GM12878 (cell line): ENCODE results near the gene GNAO1. TPM values are rescaled to one million over a fixed set of nuclear protein-coding genes. Genes with fewer than 3 reads are reported as not detected.

Experiments used
- ATAC-seq: fragments of 200-7000 bp; cut with Tn5 transposase; 3 replicates; pipeline ENCODE4 v1.9.1; 2020; ENCODE audit warnings: mild to moderate bottlenecking, moderate library complexity
- BruUV-seq: library from RNA; stranded (reverse); fragments of 400-500 nt; replicated peaks from 2 replicates; lab custom pipeline; 2021; lab: Mats Ljungman, UMichigan
- CTCF ChIA-PET: fragments of 300-600 bp; sonication (Branson Sonifier 250); formaldehyde crosslinking; extraction: SDS; loops from one replicate; lab custom pipeline; 2021; ENCODE audit warnings: inconsistent platforms; lab: Yijun Ruan, JAX
- POLR2A ChIA-PET: fragments of 350-600 bp; formaldehyde crosslinking; extraction: SDS; loops from one replicate; lab custom pipeline; 2021; ENCODE audit warnings: inconsistent platforms; lab: Charles Lee
- RAD21 ChIA-PET: fragments of 300-600 bp; sonication (Branson Sonifier 250); formaldehyde crosslinking; loops from one replicate; lab custom pipeline; 2023; ENCODE audit warnings: antibody characterized with exemption; ENCODE audit not compliant: unreplicated experiment; lab: Charles Lee
- SMC1A ChIA-PET: fragments of 300-600 bp; sonication (Branson Sonifier 250); formaldehyde crosslinking; loops from one replicate; lab custom pipeline; 2023; ENCODE audit not compliant: unreplicated experiment, uncharacterized antibody; lab: Charles Lee
- DNase-seq: peaks from one replicate; pipeline ENCODE4 v3.0.0-alpha.2; 2011; ENCODE audit warnings: low read depth, low spot score
- FAIRE-seq: peaks from 3 replicates; lab custom pipeline; 2011; peaks lifted over from hg19 to GRCh38; lab: Jason Lieb, UNC
- H2AFZ ChIP-seq: 2 replicates; pipeline ENCODE4 v1.6.0; 2011; ENCODE audit warnings: low read depth, low read length, control low read depth; ENCODE audit not compliant: control insufficient read depth
- H3K27ac ChIP-seq: 2 replicates; pipeline ENCODE4 v1.5.1; 2011; ENCODE audit warnings: control low read depth; ENCODE audit not compliant: control insufficient read depth, insufficient read depth
- H3K27me3 ChIP-seq, 2 experiments: replicated peaks in 1 of 2; 2 replicates each; pipeline versions ENCODE4 v1.6.0 to v1.6.1; 2011; ENCODE audit warnings: low read length in 1 of 2; ENCODE audit not compliant: control insufficient read depth in 2 of 2, insufficient read depth in 2 of 2
- H3K36me3 ChIP-seq, 2 experiments: 2 replicates each; pipeline ENCODE4 v1.5.1; 2011; ENCODE audit warnings: low read length in 1 of 2; ENCODE audit not compliant: control insufficient read depth in 2 of 2, insufficient read depth in 2 of 2
- H3K4me1 ChIP-seq: 2 replicates; pipeline ENCODE4 v1.6.1; 2011; ENCODE audit warnings: mild to moderate bottlenecking, low read length, moderate library complexity, mixed read lengths; ENCODE audit not compliant: control insufficient read depth, insufficient read depth
- H3K4me2 ChIP-seq: 2 replicates; pipeline ENCODE4 v1.6.0; 2011; ENCODE audit warnings: control low read depth; ENCODE audit not compliant: control insufficient read depth, insufficient read depth
- H3K4me3 ChIP-seq: fragments of 200-600 bp; sonication (generic); 2 replicates; pipeline ENCODE4 v1.5.1; 2016
- H3K79me2 ChIP-seq: 2 replicates; pipeline ENCODE4 v1.6.0; 2011; ENCODE audit warnings: low read length; ENCODE audit not compliant: control insufficient read depth, insufficient read depth
- H3K9ac ChIP-seq: 2 replicates; pipeline ENCODE4 v1.8.0; 2011; ENCODE audit warnings: low read length, control low read depth, mixed read lengths; ENCODE audit not compliant: control insufficient read depth, insufficient read depth
- H3K9me3 ChIP-seq: replicated peaks from 3 replicates; pipeline ENCODE4 v1.5.1; 2011; ENCODE audit warnings: mild to moderate bottlenecking, low read length; ENCODE audit not compliant: control insufficient read depth, insufficient read depth
- H4K20me1 ChIP-seq: 2 replicates; pipeline ENCODE4 v1.6.0; 2011; ENCODE audit not compliant: control insufficient read depth, insufficient read depth
- BACH1 ChIP-seq: fragments of 450-650 bp; IDR thresholded peaks from 2 replicates; pipeline ENCODE4 v1.6.1; 2017; ENCODE audit warnings: mild to moderate bottlenecking, borderline replicate concordance
- BMI1 ChIP-seq: fragments of 450-650 bp; IDR thresholded peaks from 2 replicates; pipeline ENCODE4 v1.6.1; 2016; ENCODE audit warnings: mild to moderate bottlenecking, moderate library complexity, borderline replicate concordance
- BRCA1 ChIP-seq: IDR thresholded peaks from 2 replicates; pipeline ENCODE4 v1.6.1; 2011; ENCODE audit warnings: low read depth, low read length, improper control_type of control experiment
- EGR1 ChIP-seq, 2 experiments: IDR thresholded peaks; 1 replicate in 1 of 2; 2 replicates in 1 of 2; pipeline ENCODE4 v1.6.1; 2011 to 2012; ENCODE audit warnings: low read depth in 2 of 2, low read length in 2 of 2, borderline replicate concordance in 1 of 2, mild to moderate bottlenecking in 1 of 2, moderate library complexity in 1 of 2
- FOXM1 ChIP-seq: IDR thresholded peaks from 2 replicates; pipeline ENCODE4 v1.6.1; 2012; ENCODE audit warnings: low read depth, mild to moderate bottlenecking, inconsistent platforms, low read length, moderate library complexity
- MEF2B ChIP-seq: fragments of 450-650 bp; IDR thresholded peaks from 2 replicates; pipeline ENCODE4 v1.6.1; 2018; ENCODE audit warnings: mild to moderate bottlenecking, moderate library complexity; ENCODE audit not compliant: partially characterized antibody, poor library complexity, severe bottlenecking
- MXI1 ChIP-seq: fragments of 150-350 bp; IDR thresholded peaks from 2 replicates; pipeline ENCODE4 v1.6.1; 2011; ENCODE audit warnings: low read depth, mild to moderate bottlenecking, inconsistent platforms, low read length, improper control_type of control experiment
- NFIC ChIP-seq: IDR thresholded peaks from 2 replicates; pipeline ENCODE4 v1.6.1; 2012; ENCODE audit warnings: low read depth, mild to moderate bottlenecking, inconsistent platforms, low read length, moderate library complexity
- NKRF ChIP-seq: fragments of 450-650 bp; conservative IDR thresholded peaks from 2 replicates; pipeline ENCODE4 v1.6.1; 2017; ENCODE audit warnings: mild to moderate bottlenecking, moderate library complexity
- NR2C1 ChIP-seq: fragments of 450-650 bp; IDR thresholded peaks from 2 replicates; pipeline ENCODE4 v1.6.1; 2017; ENCODE audit warnings: antibody characterized with exemption, mild to moderate bottlenecking, moderate library complexity
- POLR2AphosphoS5 ChIP-seq: IDR thresholded peaks from 2 replicates; pipeline ENCODE4 v1.6.1; 2011; ENCODE audit warnings: mild to moderate bottlenecking, low read length, inconsistent platforms
- RAD51 ChIP-seq: fragments of 450-650 bp; IDR thresholded peaks from 2 replicates; pipeline ENCODE4 v1.6.1; 2016; ENCODE audit warnings: moderate library complexity, mild to moderate bottlenecking, inconsistent platforms
- RFX5 ChIP-seq: IDR thresholded peaks from 2 replicates; pipeline ENCODE4 v1.6.1; 2011; ENCODE audit warnings: low read depth, low read length, improper control_type of control experiment
- YY1 ChIP-seq: IDR thresholded peaks from 2 replicates; pipeline ENCODE4 v1.6.1; 2011; ENCODE audit warnings: low read depth, mild to moderate bottlenecking, low read length
- WGBS: methylation state at CpG from one replicate; pipeline ENCODE4 v1.1.6; 2016; ENCODE audit warnings: low lambda C conversion rate; ENCODE audit not compliant: insufficient replicate concordance, insufficient coverage; ENCODE audit errors: missing lambda C conversion rate; 5-methylcytosine and 5-hydroxymethylcytosine counted together
- in situ Hi-C: fragments of 300-500 bp; cut with MboI; formaldehyde crosslinking; loops from 9 replicates; pipeline ENCODE4 v1.14.3; 2018; ENCODE audit warnings: mixed read lengths
- intact Hi-C: fragments of 100-400 bp; cut with micrococcal nuclease; formaldehyde crosslinking; loops from one replicate; pipeline ENCODE4 v1.14.2; 2022; ENCODE audit not compliant: unreplicated experiment
- polyA plus RNA-seq, 11 experiments: library from polyadenylated mRNA; depleted of rRNA in 4 of 11; unstranded in 6 of 11; stranded (reverse) in 5 of 11; fragments of >200 nt; fragmentation: Nextera tagmentation in 4 of 11; fragmentation: Illumina TruSeq in 1 of 11; extraction: Ambion mirVana in 4 of 11; extraction: Trizol in 1 of 11; gene quantifications; 1 replicate in 1 of 11; 2 replicates in 10 of 11; pipeline versions ENCODE4 v1.2.1 to v1.2.3, GENCODE V29; 2011 to 2016; ENCODE audit warnings: inconsistent platforms in 2 of 11, missing spikeins in 2 of 11, low read depth in 1 of 11
- total RNA-seq, 4 experiments: library from RNA; depleted of rRNA in 3 of 4; stranded (reverse); fragments of >200 nt in 3 of 4; fragmentation: Illumina TruSeq in 1 of 4; extraction: Trizol in 1 of 4; gene quantifications; 2 replicates each; pipeline versions ENCODE4 v1.2.1 to v1.2.3, GENCODE V29; 2013 to 2021
- TF ChIP-seq, protein P1 (sequence below): fragments of 450-650 bp; IDR thresholded peaks from 2 replicates; pipeline ENCODE4 v1.6.1; 2016; ENCODE audit warnings: mild to moderate bottlenecking

Gene GNAO1
- total and polyA plus RNA-seq, 10 of the 15 experiments (the other 5 are each of a cell fraction or from before 2014, with no cell fraction given) = 0.05 to 0.28 (median 0.14) TPM; not detected in 6

- Histone ChIP-seq H3K27me3 (no peaks in the 10 kb centered on the region), H3K36me3 (peaks cover 11 to 28% of the 10 kb centered on the region in 2 experiments), H3K9me3 (no peaks in the 10 kb centered on the region)
- CTCF ChIA-PET = no interaction called here
- TSS peak; percentile 5 for BruUV-seq
- intact Hi-C loops = no loop called here
- 93% methylated on average over 7 of the region's 7 CpGs for WGBS
- no peak for TF ChIP-seq NR2C1
- no peak for TF ChIP-seq RFX5
- no peak for TF ChIP-seq EGR1 (IDR thresholded peaks at IDR 0.05; ENCODE audit: borderline replicate concordance in 1 of 2, low read depth in 2 of 2, low read length in 2 of 2)
- no peak for TF ChIP-seq RAD51
- TF ChIP-seq BMI1 = no peak
- TF ChIP-seq BRCA1 = no peak
- no peak for TF ChIP-seq YY1
- TF ChIP-seq NKRF = no peak
- TF ChIP-seq, protein P1, sequence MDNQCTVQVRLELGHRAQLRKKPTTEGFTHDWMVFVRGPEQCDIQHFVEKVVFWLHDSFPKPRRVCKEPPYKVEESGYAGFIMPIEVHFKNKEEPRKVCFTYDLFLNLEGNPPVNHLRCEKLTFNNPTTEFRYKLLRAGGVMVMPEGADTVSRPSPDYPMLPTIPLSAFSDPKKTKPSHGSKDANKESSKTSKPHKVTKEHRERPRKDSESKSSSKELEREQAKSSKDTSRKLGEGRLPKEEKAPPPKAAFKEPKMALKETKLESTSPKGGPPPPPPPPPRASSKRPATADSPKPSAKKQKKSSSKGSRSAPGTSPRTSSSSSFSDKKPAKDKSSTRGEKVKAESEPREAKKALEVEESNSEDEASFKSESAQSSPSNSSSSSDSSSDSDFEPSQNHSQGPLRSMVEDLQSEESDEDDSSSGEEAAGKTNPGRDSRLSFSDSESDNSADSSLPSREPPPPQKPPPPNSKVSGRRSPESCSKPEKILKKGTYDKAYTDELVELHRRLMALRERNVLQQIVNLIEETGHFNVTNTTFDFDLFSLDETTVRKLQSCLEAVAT = no peak
- TF ChIP-seq FOXM1 = no peak
- TF ChIP-seq NFIC = no peak
- no peak for TF ChIP-seq MEF2B
- TF ChIP-seq MXI1 = no peak
- no peak for TF ChIP-seq BACH1
- TF ChIP-seq POLR2AphosphoS5 = no peak
- TF ChIP-seq, all 136 proteins: peak for 0
- no peak overlapping the region for H3K4me3 ChIP-seq
- ChIA-PET POLR2A (no interaction called here), RAD21 (no interaction called here), SMC1A (no interaction called here)
- ATAC-seq = no peak
- H2AFZ ChIP-seq = no peak overlapping the region
- no peak overlapping the region for H3K9ac ChIP-seq
- in situ Hi-C loops = no loop called here
- H3K79me2 ChIP-seq = no peaks in the 10 kb centered on the region; the same call in 1 of the 2 replicates
- no peak overlapping the region for H3K27ac ChIP-seq
- H3K4me1 ChIP-seq = no peaks in the 10 kb centered on the region
- no peak for DNase-seq
- FAIRE-seq = no peak
- H4K20me1 ChIP-seq = no peaks in the 10 kb centered on the region
- no peak overlapping the region for H3K4me2 ChIP-seq
Observed at GRCh38 chr16:56372013-56372634, 180.8 kb downstream of the GNAO1 start.
